Adrenal gland (tissue), 12 donors: ENCODE measurements around the gene AGBL4. TPM values are rescaled to one million over a fixed set of nuclear protein-coding genes. Genes with fewer than 3 reads are reported as not detected.

Experiments used
- DNase-seq, 7 donors: peaks; one replicate each; pipeline ENCODE4 v3.0.0-alpha.2; 2019 to 2020
- H3K27ac ChIP-seq, 5 donors: fragments of 200-600 bp; sonication (generic) in 4 of 5; 1 replicate in 3 of 5; 2 replicates in 2 of 5; pipeline versions ENCODE4 v1.5.1 to v1.8.0; 2016 to 2020; ENCODE audit warnings: mild to moderate bottlenecking in 1 of 5
- H3K27me3 ChIP-seq: fragments of 200-600 bp; 2 replicates; pipeline ENCODE4 v1.8.0; 2021
- H3K36me3 ChIP-seq, 2 donors: fragments of 200-600 bp; replicated peaks in 1 of 2; 1 replicate in 1 of 2; 2 replicates in 1 of 2; pipeline versions ENCODE4 v1.5.1 to v1.8.0; 2018 to 2022
- H3K4me1 ChIP-seq, 2 donors: fragments of 200-600 bp; replicated peaks in 1 of 2; 1 replicate in 1 of 2; 2 replicates in 1 of 2; pipeline versions ENCODE4 v1.5.1 to v1.8.0; 2018 to 2021
- H3K4me3 ChIP-seq, 4 donors: fragments of 200-600 bp; sonication (generic) in 3 of 4; one replicate each; pipeline ENCODE4 v1.5.1; 2016 to 2018
- H3K9me3 ChIP-seq, 3 donors: fragments of 200-600 bp; sonication (generic) in 1 of 3; replicated peaks in 1 of 3; 1 replicate in 2 of 3; 2 replicates in 1 of 3; pipeline versions ENCODE4 v1.5.1 to v1.8.0; 2016 to 2021
- POLR2A ChIP-seq, 2 donors: fragments of 450-650 bp; IDR thresholded peaks; one replicate each; pipeline ENCODE4 v1.6.1; 2017; ENCODE audit warnings: antibody characterized with exemption in 2 of 2, mild to moderate bottlenecking in 2 of 2, moderate library complexity in 1 of 2
- WGBS, 4 donors: extraction: QIAGEN DNeasy Blood & Tissue Kit in 2 of 4; methylation state at CpG; one replicate each; pipeline versions ENCODE4 v1.1.5 to v1.1.7; 2013 to 2017; 5-methylcytosine and 5-hydroxymethylcytosine counted together
- intact Hi-C, 2 donors: fragments of 100-400 bp; cut with DNase I; formaldehyde crosslinking; loops; one replicate each; pipeline versions ENCODE4 v1.14.1 to v1.15.0; 2022 to 2023
- polyA plus RNA-seq, 3 donors: library from polyadenylated mRNA; stranded (reverse); fragments of 200-250 nt in 2 of 3; fragments of 350-450 nt in 1 of 3; fragmentation: Illumina TruSeq in 1 of 3; extraction: RNeasy Lipid Tissue Mini Kit (QIAGEN cat#74804) in 1 of 3; gene quantifications; one replicate each; pipeline ENCODE4 v1.2.3, GENCODE V29; 2013 to 2014
- total RNA-seq, 9 donors: library from RNA; depleted of rRNA in 4 of 9; stranded (reverse); fragments of >200 nt in 4 of 9; fragments of 120-200 nt in 1 of 9; fragmentation: NEBNext Ultra II Directional in 1 of 9; extraction: Animal tissue kit (Norgen Biotek cat#: 25700) in 1 of 9; gene quantifications; one replicate each; pipeline versions ENCODE4 v1.1.0 to v1.2.4, GENCODE V29; 2013 to 2023
- TF ChIP-seq, protein P1 (sequence below), 6 experiments: fragments of 450-650 bp in 4 of 6; fragments of 200-600 bp in 2 of 6; sonication (generic) in 1 of 6; IDR thresholded peaks; 1 replicate in 5 of 6; 2 replicates in 1 of 6; pipeline versions ENCODE4 v1.5.1 to v1.8.0; 2016 to 2021; ENCODE audit warnings: antibody characterized with exemption in 6 of 6, mild to moderate bottlenecking in 2 of 6, moderate library complexity in 1 of 6
- donor health status: healthy with polysubstance abuse.
- donor health status: Bipolar disorder and iron deficiency.
- donor health status: DM: yes; HTN: yes; CAD: no.
- donor health status: DM: no; HTN: no; CAD: no.
- donor health status: DM: no; HTN: no; CAD: no.
- donor health status: DM: yes; HTN: yes; CAD: no.

AGBL4 gene
- total and polyA plus RNA-seq, 12 donors: 0.10 to 1.9 (median 0.80) TPM; not detected in 2

DNA sequence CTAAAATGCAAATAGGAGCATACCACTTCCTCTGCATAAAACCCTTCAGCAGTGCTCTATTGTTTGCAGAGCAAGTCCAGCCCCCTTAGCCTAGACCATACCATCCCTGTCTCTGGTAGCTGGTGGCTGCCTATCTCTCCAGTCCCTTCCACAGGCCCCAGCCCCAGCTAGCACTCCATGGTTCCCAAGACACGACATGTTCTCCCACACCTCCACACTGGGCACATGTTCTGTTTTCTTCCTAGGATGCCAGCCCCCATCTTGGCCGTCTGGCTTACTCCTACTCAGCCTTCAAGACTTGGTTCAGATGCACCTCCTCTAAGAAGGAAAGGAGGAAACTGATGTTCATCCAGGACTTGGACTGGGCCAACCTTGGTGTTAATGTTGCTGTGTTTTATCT is 1355.4 kb downstream of the AGBL4 start:
- Histone ChIP-seq H3K4me3 (no peak overlapping the region), H3K27me3 (no peaks in the 10 kb centered on the region), H3K36me3 (no peaks in the 10 kb centered on the region), H3K27ac (no peak overlapping the region), H3K4me1 (no peaks in the 10 kb centered on the region), H3K9me3 (no peaks in the 10 kb centered on the region)
- 85 to 100% (median 90%) methylated on average over 1 to 2 of the region's 2 CpGs for WGBS, 4 donors
- intact Hi-C loops: no loop called here
- TF ChIP-seq, protein P1, sequence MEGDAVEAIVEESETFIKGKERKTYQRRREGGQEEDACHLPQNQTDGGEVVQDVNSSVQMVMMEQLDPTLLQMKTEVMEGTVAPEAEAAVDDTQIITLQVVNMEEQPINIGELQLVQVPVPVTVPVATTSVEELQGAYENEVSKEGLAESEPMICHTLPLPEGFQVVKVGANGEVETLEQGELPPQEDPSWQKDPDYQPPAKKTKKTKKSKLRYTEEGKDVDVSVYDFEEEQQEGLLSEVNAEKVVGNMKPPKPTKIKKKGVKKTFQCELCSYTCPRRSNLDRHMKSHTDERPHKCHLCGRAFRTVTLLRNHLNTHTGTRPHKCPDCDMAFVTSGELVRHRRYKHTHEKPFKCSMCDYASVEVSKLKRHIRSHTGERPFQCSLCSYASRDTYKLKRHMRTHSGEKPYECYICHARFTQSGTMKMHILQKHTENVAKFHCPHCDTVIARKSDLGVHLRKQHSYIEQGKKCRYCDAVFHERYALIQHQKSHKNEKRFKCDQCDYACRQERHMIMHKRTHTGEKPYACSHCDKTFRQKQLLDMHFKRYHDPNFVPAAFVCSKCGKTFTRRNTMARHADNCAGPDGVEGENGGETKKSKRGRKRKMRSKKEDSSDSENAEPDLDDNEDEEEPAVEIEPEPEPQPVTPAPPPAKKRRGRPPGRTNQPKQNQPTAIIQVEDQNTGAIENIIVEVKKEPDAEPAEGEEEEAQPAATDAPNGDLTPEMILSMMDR (IDR thresholded peaks at IDR 0.05): no peak
- no peak for TF ChIP-seq POLR2A (IDR thresholded peaks at IDR 0.05)
- DNase-seq: no peak

DNA sequence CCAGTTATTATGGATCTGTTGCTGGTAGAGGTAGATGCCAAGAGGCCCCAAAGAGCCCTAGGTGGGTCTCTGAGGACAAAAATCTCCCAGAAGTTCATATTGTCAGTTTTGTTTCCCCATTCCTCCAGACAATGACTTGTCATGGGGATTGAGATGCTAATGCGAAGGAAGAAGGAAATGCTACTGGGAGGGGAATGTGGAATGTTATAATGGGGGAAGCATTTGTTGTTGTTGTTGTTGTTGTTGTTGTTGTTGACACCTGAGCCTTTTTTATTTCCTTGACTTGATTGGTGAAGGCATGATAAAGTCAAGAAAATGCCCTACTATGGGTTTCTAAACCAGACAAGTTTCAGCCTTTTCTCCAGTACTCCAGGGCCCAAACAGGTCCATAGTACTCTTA is 1356.0 kb downstream of the AGBL4 start:
- intact Hi-C loops: loop anchor here in 1 of 2 donors (1.0 kb wide), 1 partner anchor 16 kb away; no protein-coding TSS in a partner anchor
- 80 to 97% (median 88%) methylated on average over 1 of the region's 1 CpG for WGBS, 4 donors

DNA sequence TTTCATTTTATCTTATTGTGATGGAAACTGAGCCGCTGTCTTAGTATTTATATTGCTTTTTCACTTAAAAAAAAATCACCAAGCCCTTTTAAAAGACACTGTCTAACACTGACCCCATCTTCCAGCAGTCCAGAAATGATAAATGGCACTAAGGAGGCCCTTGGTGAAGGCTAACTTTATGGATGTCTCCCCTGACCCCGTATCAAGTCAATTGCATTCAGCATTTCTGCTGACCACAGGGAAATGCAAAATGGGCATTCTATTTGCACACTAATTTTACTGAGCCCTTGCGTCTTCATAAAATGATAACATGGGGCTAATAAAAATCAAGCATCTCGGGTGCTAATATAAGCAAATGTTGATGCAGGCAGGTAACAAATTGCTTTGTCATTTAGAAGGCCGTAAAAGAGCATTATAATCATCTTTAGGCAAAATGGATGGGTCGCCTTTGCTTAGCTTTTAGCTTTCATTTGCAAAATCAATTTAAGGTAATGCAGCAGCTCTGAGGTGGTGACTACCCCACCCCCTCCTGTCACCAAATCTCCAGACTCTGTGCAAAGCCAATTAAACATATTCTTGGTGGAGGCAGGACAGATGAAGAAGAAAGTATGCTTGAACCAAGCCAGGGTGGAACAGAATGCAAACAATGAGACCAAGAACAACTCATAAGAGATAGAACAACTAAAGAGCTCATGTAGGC is 1357.9 kb downstream of the AGBL4 start:
- intact Hi-C loops: no loop called here
- Histone ChIP-seq H3K4me3 (no peak overlapping the region), H3K4me1 (no peaks in the 10 kb centered on the region), H3K9me3 (no peaks in the 10 kb centered on the region), H3K27me3 (no peaks in the 10 kb centered on the region), H3K27ac (no peak overlapping the region), H3K36me3 (no peaks in the 10 kb centered on the region)
- WGBS, 4 donors: 74 to 86% (median 83%) methylated on average over 6 of the region's 6 CpGs
- no peak for TF ChIP-seq POLR2A (IDR thresholded peaks at IDR 0.05)
- TF ChIP-seq, protein P1 (IDR thresholded peaks at IDR 0.05): no peak
- DNase-seq: no peak

More for the DNA sequence above, 1356.0 kb downstream of the AGBL4 start:
- no peaks in the 10 kb centered on the region for H3K27me3 ChIP-seq
- no peak for DNase-seq
- no peaks in the 10 kb centered on the region for H3K9me3 ChIP-seq
- H3K36me3 ChIP-seq: no peaks in the 10 kb centered on the region
- TF ChIP-seq POLR2A (IDR thresholded peaks at IDR 0.05): no peak
- TF ChIP-seq, protein P1 (IDR thresholded peaks at IDR 0.05): no peak
- H3K4me1 ChIP-seq: no peaks in the 10 kb centered on the region
- no peak overlapping the region for H3K27ac ChIP-seq
- H3K4me3 ChIP-seq: no peak overlapping the region

DNA sequence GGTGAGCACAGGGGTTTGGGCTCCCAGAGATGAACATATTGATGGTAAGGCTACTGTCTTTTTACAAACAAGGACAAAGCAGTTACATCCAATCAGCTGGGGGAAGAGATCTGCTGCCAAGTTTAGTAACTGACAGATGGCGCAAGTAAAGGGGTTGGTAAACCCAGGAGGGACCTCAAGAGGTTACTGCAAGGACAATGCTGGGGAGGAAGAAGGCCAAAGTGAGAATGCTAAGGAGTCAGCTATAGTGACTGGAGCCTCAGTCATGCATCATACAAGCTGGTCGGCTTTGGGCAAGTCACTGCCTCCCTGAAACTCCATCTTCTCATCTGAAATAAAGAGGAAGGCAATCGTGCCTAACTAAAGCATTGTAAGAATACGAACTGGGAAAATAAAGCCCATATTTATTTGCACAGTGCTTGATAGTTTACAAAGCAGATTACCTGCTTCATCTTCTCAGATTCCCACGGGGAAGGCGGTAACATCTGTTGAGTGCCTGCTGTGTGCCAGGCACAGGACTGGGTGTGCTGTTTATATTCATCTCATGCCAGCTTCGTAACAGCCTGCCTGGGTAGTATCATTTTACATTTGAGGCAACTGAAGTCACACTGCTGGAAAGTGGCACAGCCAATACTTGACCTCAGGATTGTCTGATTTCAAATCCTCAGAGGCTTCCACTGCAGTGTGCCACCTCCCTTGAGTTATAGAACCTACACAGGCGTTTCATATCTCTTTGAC is 1361.9 kb downstream of the AGBL4 start:
- Histone ChIP-seq H3K4me3 (no peak overlapping the region), H3K27ac (no peak overlapping the region), H3K36me3 (no peaks in the 10 kb centered on the region), H3K27me3 (no peaks in the 10 kb centered on the region), H3K9me3 (no peaks in the 10 kb centered on the region), H3K4me1 (no peaks in the 10 kb centered on the region)
- WGBS, 4 donors: 67 to 77% (median 73%) methylated on average over 8 of the region's 8 CpGs
- intact Hi-C loops: no loop called here
- DNase-seq: no peak
- TF ChIP-seq, protein P1 (IDR thresholded peaks at IDR 0.05): no peak
- TF ChIP-seq POLR2A (IDR thresholded peaks at IDR 0.05): no peak
